Activated T-helper 9 cell treated with anti-CD3 and anti-CD28 coated beads, Interleukin-2, amount 50 U/mL, for 16 hours (primary cell): ENCODE measurements around the gene ZNF253.
"Not testable (repeated sequence)": the region's sequence is repeated elsewhere in the genome, so short reads cannot be mapped to it uniquely, and the experiment has no call there.

ENCODE experiments used
- DNase-seq: peaks from one replicate; pipeline ENCODE4 v3.0.0-alpha.2; 2020; ENCODE audit warnings: low read depth

ZNF253 gene

GRCh38 chr19:19865750-19866610, at the start of gene ZNF253:
Gene ZNF253, plus strand, starts transcription at chr19:19865882. Its CDS starts 115 bp downstream, at chr19:19865997.
- DNase-seq = peak; percentile 94

- no peak for DNase-seq
These were observed 49.0 kb upstream of the ZNF253 start for GRCh38 chr19:19816679-19817078.

- no peak for DNase-seq
These were observed 48.3 kb upstream of the ZNF253 start for GRCh38 chr19:19817357-19817756.

GRCh38 chr19:19820774-19821320, 44.8 kb upstream of the ZNF253 start:
- no peak for DNase-seq

DNA sequence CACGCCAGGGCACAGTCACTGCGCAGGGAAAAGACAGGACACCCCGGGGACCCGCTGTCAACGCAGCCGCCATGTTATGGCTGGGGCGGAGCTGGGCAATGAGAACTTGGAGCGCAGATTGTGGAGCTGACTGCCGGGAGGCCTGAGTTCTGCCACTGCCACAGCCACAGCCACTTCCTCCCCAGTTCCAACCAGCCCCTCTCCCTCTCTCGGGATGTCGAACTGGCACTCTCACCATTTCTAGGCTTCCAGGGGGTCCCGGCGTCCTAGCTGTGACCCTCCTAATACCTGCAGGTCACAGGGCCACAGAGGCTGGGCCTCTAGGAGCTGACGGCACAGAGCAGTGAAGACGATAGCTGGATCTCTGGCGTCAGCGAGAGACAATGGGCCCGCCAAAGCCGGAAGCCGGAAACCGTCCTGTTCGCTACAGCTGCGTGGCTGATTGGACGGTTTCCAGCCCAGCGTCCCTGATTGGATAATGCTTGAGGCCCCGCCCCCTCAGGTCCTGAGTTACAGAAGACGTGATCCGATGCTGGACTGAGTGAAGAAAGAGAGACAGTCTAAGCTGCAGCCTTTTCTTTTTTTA, 44.2 kb upstream of the ZNF253 start, which contains the start of gene ZNF506:
Gene ZNF506 (minus strand): TSS at position 385 of the 586 bp plus-strand sequence. CDS start 147 bp downstream, at position 238.
- peak; percentile 94 for DNase-seq

DNA sequence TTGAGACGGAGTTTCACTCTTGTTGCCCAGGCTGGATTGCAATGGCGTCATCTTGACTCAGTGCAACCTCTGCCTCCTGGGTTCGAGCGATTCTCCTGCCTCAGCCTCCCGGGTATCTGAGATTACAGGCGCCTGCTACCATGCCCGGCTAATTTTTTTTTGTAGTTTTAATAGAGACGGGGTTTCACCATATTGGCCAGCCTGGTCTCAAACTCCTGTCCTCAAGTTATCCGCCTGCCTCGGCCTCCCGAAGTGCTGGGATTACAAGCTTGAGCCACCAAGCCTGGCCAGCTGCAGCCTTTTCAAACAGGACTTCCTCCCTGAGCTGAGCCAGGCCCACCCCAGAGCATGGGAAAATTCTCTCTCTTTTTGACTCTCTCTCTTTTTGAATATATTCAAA, 43.7 kb upstream of the ZNF253 start:
- DNase-seq = not testable (repeated sequence)

- DNase-seq = no peak
These were observed 41.8 kb upstream of the ZNF253 start for GRCh38 chr19:19823916-19824315.

DNA sequence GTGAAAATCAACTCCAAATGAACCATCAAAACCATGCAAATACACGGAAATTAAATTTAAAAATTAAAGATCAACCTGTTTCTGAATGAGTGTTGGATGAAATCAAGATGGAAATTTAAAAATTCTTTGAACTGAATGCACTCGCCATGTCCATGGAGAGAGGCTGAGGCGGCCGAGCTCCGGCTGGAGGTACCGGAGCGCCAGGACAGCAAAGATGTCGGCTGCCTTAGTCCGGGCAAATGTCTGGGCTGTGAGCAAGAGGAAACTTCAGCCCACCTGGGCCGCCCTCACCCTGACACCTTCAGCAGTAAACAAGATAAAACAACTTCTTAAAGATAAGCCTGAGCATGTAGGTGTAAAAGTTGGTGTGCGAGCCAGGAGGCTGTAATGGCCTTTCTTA, 38.8 kb upstream of the ZNF253 start:
- DNase-seq = no peak

DNA sequence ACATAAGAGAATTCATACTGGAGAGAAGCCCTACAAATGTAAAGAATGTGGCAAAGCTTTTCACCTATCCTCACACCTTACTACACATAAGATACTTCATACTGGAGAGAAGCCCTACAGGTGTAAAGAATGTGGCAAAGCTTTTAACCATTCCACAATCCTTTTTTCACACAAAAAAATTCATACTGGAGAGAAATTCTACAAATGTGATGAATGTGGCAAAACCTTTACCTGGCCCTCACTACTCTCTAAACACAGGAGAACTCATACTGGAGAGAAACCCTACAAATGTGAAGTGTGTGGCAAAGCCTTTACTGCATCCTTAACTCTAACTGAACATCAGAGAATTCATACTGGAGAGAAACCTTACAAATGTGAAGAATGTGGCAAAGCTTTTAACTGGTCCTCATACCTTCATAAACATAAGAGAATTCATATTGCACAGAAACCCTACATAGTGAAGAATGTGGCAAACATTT, 30.1 kb upstream of the ZNF253 start:
- no peak for DNase-seq

DNA sequence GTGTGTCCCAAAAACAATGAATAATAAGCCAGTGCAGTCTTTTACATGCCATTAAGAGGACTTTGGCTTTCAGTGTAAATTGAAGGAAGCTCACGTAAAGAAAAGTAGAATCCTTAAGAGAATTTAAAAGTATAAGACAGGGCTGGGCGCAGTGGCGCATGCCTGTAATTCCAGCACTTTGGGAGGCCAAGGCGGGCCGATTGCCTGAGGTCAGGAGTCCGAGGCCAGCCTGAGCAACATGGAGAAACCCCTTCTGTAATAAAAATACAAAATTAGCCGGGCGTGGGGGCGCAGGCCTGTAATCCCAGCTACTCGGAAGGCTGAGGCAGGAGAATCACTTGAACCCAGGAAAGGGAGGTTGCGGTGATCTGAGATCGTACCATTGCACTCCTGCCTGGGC, 17.9 kb upstream of the ZNF253 start:
- no peak for DNase-seq

- no peak for DNase-seq
These were observed 16.6 kb upstream of the ZNF253 start for GRCh38 chr19:19849056-19849455.

DNA sequence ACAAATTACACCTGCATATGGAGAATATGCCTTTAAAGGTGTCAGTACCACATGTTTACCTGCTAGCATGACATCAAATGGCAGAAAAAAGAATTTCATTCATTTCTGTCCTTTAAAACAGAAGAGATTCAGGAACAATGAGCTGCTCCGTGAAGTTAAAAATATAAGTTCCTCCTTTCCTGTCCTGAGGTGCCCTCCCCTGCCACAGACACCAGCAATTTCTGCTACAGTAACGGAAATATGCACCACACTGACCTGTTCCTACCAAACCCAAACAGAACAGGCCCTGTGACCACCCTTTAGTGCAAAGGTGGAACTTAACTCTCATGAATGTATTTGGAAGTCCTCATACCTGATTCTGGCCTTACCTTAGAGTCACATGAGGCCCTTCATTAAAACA, 13.9 kb upstream of the ZNF253 start:
- DNase-seq = not testable (repeated sequence)

GRCh38 chr19:19858751-19859150, 6.9 kb upstream of the ZNF253 start:
- no peak for DNase-seq

DNA sequence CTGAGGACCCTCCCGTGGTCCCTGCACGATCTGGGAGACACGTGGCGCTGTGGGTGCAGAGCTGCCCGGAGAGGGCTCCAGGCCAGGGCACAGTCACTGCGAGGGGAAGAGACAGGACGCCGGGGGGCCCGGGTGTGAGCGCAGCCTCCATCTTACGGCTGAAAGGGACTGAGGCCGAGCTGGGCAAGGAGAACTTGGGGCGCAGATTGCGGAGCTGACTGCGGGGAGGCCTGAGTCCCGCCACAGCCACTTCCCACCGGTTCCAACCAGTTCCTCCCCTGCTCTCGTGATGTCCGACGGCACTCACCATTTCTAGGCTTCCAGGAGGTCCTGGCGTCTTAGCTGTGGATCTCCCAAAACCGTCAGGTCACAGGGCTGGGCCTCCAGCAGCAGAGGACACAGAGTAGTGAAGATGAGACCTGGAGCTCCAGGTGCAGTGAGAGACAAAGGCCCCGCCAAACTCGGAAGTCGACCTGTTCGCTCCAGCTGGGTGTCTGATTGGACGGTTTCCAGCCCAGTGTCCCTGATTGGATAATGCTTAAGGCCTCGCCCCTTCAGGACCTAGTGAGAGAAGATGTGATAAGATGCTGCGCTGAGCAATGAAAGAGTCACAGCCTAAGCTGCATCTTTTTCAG, 4.8 kb upstream of the ZNF253 start:
- peak; percentile 16 for DNase-seq

- peak; percentile 23 for DNase-seq
These were observed 1.0 kb downstream of the ZNF253 start for GRCh38 chr19:19866611-19867248.

DNA sequence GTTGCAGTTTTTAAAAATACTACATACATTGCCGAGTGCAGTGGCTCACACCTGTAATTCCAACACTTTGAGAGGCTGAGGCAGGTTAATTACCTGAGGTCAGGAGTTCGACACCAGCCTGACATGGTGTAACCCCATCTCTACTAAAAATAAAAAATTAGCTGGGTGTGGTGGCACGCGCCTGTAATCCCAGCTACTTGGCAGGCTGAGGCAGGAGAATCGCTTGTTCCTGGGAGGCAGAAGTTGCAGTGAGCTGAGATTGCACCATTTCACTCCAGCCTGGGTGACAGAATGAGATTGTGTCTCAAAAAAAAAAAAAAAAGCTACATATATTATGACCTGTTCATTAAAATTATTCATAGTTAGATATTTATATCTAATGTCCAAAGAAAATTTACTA, 4.4 kb downstream of the ZNF253 start:
- DNase-seq = not testable (repeated sequence)

GRCh38 chr19:19871932-19872331, 6.2 kb downstream of the ZNF253 start:
- DNase-seq = no peak

DNA sequence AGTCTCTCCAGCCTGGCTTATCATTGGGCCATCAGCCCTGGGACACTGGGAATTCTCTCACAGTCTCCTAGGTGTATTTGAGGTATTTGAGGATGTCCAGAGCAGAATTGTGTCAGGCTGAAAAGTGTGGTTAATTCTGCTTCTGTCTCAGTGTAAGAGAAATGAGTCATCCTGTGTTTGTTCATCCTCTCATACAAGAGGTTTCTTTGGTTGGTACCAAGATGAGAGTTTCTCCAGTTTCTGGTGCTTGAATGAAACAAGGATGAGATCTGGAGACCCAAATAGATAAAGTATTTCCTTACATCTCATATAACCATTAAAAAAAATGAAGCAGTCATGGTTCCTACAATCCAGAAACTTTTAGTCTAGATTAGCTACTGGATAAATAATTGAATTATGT, 7.7 kb downstream of the ZNF253 start:
- no peak for DNase-seq

DNA sequence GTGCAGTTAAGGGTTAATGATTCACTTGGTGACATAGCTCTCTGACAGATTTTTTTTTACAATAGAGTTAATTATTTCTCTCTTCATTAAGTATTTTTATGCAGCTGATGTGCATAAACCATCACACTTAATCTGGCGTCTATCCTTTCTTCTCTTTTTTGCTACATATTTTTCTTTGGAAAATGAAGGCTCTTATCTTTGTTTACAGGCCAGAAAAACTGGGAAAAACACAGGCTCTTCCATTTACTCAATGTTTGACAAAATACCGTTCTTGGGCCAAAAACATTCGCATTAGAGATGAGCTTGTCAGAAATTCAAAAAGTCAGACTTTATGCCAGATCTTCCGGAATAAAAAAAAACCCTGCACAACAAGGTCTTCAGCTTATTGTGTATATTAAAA, 12.0 kb downstream of the ZNF253 start:
- DNase-seq = no peak

- no peak for DNase-seq
These were observed 18.9 kb downstream of the ZNF253 start for GRCh38 chr19:19884583-19884982.

DNA sequence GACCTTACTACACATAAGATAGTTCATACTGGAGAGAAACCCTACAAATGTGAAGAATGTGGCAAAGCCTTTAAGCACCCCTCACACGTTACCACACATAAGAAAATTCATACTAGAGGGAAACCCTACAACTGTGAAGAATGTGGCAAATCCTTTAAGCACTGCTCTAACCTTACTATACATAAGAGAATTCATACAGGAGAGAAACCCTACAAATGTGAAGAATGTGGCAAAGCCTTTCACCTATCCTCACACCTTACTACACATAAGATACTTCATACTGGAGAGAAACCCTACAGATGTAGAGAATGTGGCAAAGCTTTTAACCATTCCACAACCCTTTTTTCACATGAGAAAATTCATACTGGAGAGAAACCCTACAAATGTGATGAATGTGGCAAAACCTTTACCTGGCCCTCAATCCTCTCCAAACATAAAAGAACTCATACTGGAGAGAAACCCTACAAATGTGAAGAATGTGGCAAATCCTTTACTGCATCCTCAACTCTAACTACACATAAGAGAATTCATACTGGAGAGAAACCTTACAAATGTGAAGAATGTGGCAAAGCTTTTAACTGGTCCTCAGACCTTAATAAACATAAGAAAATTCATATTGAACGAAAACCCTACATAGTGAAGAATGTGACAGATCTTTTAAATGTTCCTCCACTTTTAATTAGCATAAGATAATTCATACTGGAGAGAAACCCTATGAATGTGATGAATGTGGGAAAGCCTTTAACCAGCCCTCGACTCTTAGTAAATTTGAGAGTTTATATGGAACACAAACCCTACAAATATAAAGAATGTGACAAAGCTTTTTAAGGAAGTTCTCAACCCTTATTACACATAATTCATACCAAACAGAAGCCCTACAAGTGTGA, 26.6 kb downstream of the ZNF253 start:
- not testable (repeated sequence) for DNase-seq
